ENCODE data around the gene PACSIN2.

PACSIN2 gene

GRCh38 chr22:42930810-42931420, 84.0 kb downstream of the PACSIN2 start:
- POLR2A ChIA-PET = interaction anchor here (0.7 kb wide), 1 partner anchor 84 kb away, joined by 3 read pairs; the partner anchor contains the start of gene PACSIN2

GRCh38 chr22:42929838-42930155, 85.2 kb downstream of the PACSIN2 start:
- TF ChIP-seq FOXM1 (IDR thresholded peaks at IDR 0.05; ENCODE audit: borderline replicate concordance) (no peak), FOXK2 (IDR thresholded peaks at IDR 0.05) (no peak), SUZ12 (IDR thresholded peaks at IDR 0.05) (no peak)
- no peak for DNase-seq (ENCODE audit: extremely low spot score)
- CTCF ChIA-PET = no interaction called here
- POLR2A ChIA-PET = no interaction called here

More at GRCh38 chr22:42930810-42931420, 84.0 kb downstream of the PACSIN2 start:
- CTCF ChIA-PET = no interaction called here
- peak; percentile 27; the same call in 1 of the 2 replicates for TF ChIP-seq PKNOX1 (IDR thresholded peaks at IDR 0.05)
- TF ChIP-seq LEF1 (IDR thresholded peaks at IDR 0.05; ENCODE audit: borderline replicate concordance) = no peak
- no peak for TF ChIP-seq ARNT (IDR thresholded peaks at IDR 0.05)
- DNase-seq (ENCODE audit: extremely low spot score) = no peak

GRCh38 chr22:42928969-42929837, 85.7 kb downstream of the PACSIN2 start:
- ChIA-PET POLR2A (no interaction called here), CTCF (no interaction called here)
- TF ChIP-seq PKNOX1 (IDR thresholded peaks at IDR 0.05) = no peak
- no peak for TF ChIP-seq ZNF384 (IDR thresholded peaks at IDR 0.05)
- no peak for TF ChIP-seq CTBP1 (IDR thresholded peaks at IDR 0.05; ENCODE audit: borderline replicate concordance)
- TF ChIP-seq FOXK2 (IDR thresholded peaks at IDR 0.05) = no peak
- no peak for DNase-seq (ENCODE audit: extremely low spot score)

- POLR2A ChIA-PET = no interaction called here
- no peak for DNase-seq (ENCODE audit: extremely low spot score)
- CTCF ChIA-PET = no interaction called here
- TF ChIP-seq FOXK2 (IDR thresholded peaks at IDR 0.05) (no peak), TARDBP (IDR thresholded peaks at IDR 0.05) (no peak), PKNOX1 (IDR thresholded peaks at IDR 0.05) (no peak), FOXM1 (IDR thresholded peaks at IDR 0.05; ENCODE audit: borderline replicate concordance) (no peak), ARNT (IDR thresholded peaks at IDR 0.05) (no peak), ELF4 (IDR thresholded peaks at IDR 0.05) (no peak)
Observed at GRCh38 chr22:42927966-42928365, 87.0 kb downstream of the PACSIN2 start.

GRCh38 chr22:42926768-42927167, 88.2 kb downstream of the PACSIN2 start:
- no peak for TF ChIP-seq SUZ12 (IDR thresholded peaks at IDR 0.05)
- TF ChIP-seq LEF1 (IDR thresholded peaks at IDR 0.05; ENCODE audit: borderline replicate concordance) = no peak
- no peak for TF ChIP-seq FOXK2 (IDR thresholded peaks at IDR 0.05)
- no peak for TF ChIP-seq L3MBTL2 (conservative IDR thresholded peaks at IDR 0.05)
- no peak for TF ChIP-seq FOXM1 (IDR thresholded peaks at IDR 0.05; ENCODE audit: borderline replicate concordance)
- no peak for TF ChIP-seq HDGF (IDR thresholded peaks at IDR 0.05; ENCODE audit: borderline replicate concordance)
- TF ChIP-seq BHLHE40 (IDR thresholded peaks at IDR 0.05; ENCODE audit: borderline replicate concordance) = no peak
- TF ChIP-seq ELF4 (IDR thresholded peaks at IDR 0.05) = no peak
- TF ChIP-seq ARNT (IDR thresholded peaks at IDR 0.05) = no peak
- no peak for TF ChIP-seq NFRKB (IDR thresholded peaks at IDR 0.05)
- TF ChIP-seq ZNF384 (IDR thresholded peaks at IDR 0.05) = no peak
- TF ChIP-seq CTBP1 (IDR thresholded peaks at IDR 0.05; ENCODE audit: borderline replicate concordance) = no peak
- TF ChIP-seq FOXA1 (IDR thresholded peaks at IDR 0.05) = no peak
- TF ChIP-seq TARDBP (IDR thresholded peaks at IDR 0.05) = no peak
- TF ChIP-seq PKNOX1 (IDR thresholded peaks at IDR 0.05) = no peak
- TF ChIP-seq SP1 (IDR thresholded peaks at IDR 0.05) = no peak
- ChIA-PET CTCF (interaction anchor here (0.6 kb wide), 1 partner anchor 29 kb away, joined by 5 read pairs; no protein-coding TSS in a partner anchor), POLR2A (interaction anchor here (0.8 to 1.0 kb wide), 2 partner anchors 10 to 88 kb away, joined by 3 to 4 read pairs; partner anchors contain the start of gene PACSIN2)
- no peak for DNase-seq (ENCODE audit: extremely low spot score)

- DNase-seq (ENCODE audit: extremely low spot score) = no peak
- TF ChIP-seq HDGF (IDR thresholded peaks at IDR 0.05; ENCODE audit: borderline replicate concordance) = no peak
- ChIA-PET CTCF (interaction anchor here (0.6 kb wide), 1 partner anchor 28 kb away, joined by 5 read pairs; no protein-coding TSS in a partner anchor), POLR2A (interaction anchor here (0.6 to 1.0 kb wide), 3 partner anchors 19 to 596 kb away, joined by 3 to 4 read pairs (median 3); partner anchors contain the start of gene PACSIN2)
Observed at GRCh38 chr22:42926104-42926503, 88.8 kb downstream of the PACSIN2 start.

Measured in HEK293T (cell line).